Caco-2 (cell line): ENCODE results near the gene LIN28B. TPM values are rescaled to one million over a fixed set of nuclear protein-coding genes. Genes with fewer than 3 reads are reported as not detected.
"Not testable (repeated sequence)": the region's sequence is repeated elsewhere in the genome, so short reads cannot be mapped to it uniquely, and the experiment has no call there.

ENCODE experiments used
- BruUV-seq: library from RNA; stranded (reverse); fragments of 400-500 nt; replicated peaks from 2 replicates; lab custom pipeline; 2021; lab: Mats Ljungman, UMichigan
- CTCF ChIA-PET: fragments of 300-600 bp; sonication (Branson Sonifier 250); formaldehyde crosslinking; loops from one replicate; lab custom pipeline; 2022; ENCODE audit warnings: antibody characterized with exemption; lab: Charles Lee
- POLR2A ChIA-PET: fragments of 300-600 bp; sonication (Branson Sonifier 250); formaldehyde crosslinking; loops from one replicate; lab custom pipeline; 2022; ENCODE audit warnings: antibody characterized with exemption; lab: Charles Lee
- DNase-seq, 2 experiments: peaks; one replicate each; pipeline versions ENCODE4 v3.0.0 to v3.0.0-alpha.2; 2020 to 2022
- H3K27me3 ChIP-seq: replicated peaks from 2 replicates; pipeline ENCODE4 v1.6.0; 2011; ENCODE audit warnings: low read length; ENCODE audit not compliant: control insufficient read depth, insufficient read depth
- H3K36me3 ChIP-seq: 2 replicates; pipeline ENCODE4 v1.5.1; 2011; ENCODE audit warnings: low read length; ENCODE audit not compliant: control insufficient read depth, insufficient read depth
- H3K4me1 ChIP-seq: fragments of 250-450 bp; sonication (Bioruptor Pico); 2 replicates; pipeline ENCODE4 v1.5.1; 2020; ENCODE audit warnings: mild to moderate bottlenecking
- H3K4me3 ChIP-seq: 2 replicates; pipeline ENCODE4 v1.5.1; 2011; ENCODE audit warnings: low read depth, mild to moderate bottlenecking, control low read depth, low read length
- H3K9me3 ChIP-seq: fragments of 250-450 bp; sonication (Bioruptor Pico); 2 replicates; pipeline ENCODE4 v1.5.1; 2020; ENCODE audit warnings: mild to moderate bottlenecking, moderate library complexity
- H3K27ac Mint-ChIP-seq: one replicate; pipeline ENCODE4 v1.8.0; 2022; ENCODE audit warnings: mixed read lengths; ENCODE audit not compliant: unreplicated experiment
- H3K27me3 Mint-ChIP-seq: one replicate; pipeline ENCODE4 v1.8.0; 2022; ENCODE audit warnings: mixed read lengths; ENCODE audit not compliant: insufficient read depth, unreplicated experiment
- H3K36me3 Mint-ChIP-seq: one replicate; pipeline ENCODE4 v1.8.0; 2022; ENCODE audit warnings: mild to moderate bottlenecking, mixed read lengths; ENCODE audit not compliant: insufficient read depth, unreplicated experiment
- H3K4me1 Mint-ChIP-seq: one replicate; pipeline ENCODE4 v1.8.0; 2022; ENCODE audit warnings: low read depth, mixed read lengths; ENCODE audit not compliant: unreplicated experiment
- H3K4me3 Mint-ChIP-seq: one replicate; pipeline ENCODE4 v1.8.0; 2022; ENCODE audit warnings: mild to moderate bottlenecking, moderate library complexity, mixed read lengths; ENCODE audit not compliant: unreplicated experiment
- H3K9me3 Mint-ChIP-seq: one replicate; pipeline ENCODE4 v1.8.0; 2022; ENCODE audit warnings: mixed read lengths; ENCODE audit not compliant: unreplicated experiment
- intact Hi-C: fragments of 100-400 bp; cut with micrococcal nuclease; formaldehyde crosslinking; loops from one replicate; pipeline ENCODE4 v1.10.0; 2022; ENCODE audit not compliant: unreplicated experiment
- total RNA-seq: library from RNA; stranded (reverse); gene quantifications from 2 replicates; pipeline ENCODE4 v1.2.3, GENCODE V29; 2022
- TF ChIP-seq, protein P1 (sequence below), 2 experiments: fragments of 200-600 bp in 1 of 2; IDR thresholded peaks; 1 replicate in 1 of 2; 2 replicates in 1 of 2; pipeline versions ENCODE4 v1.5.1 to v1.8.0; 2011 to 2022; ENCODE audit warnings: antibody characterized with exemption in 1 of 2, control low read depth in 1 of 2, inconsistent platforms in 1 of 2, low read depth in 1 of 2, low read length in 1 of 2, mild to moderate bottlenecking in 1 of 2, moderate library complexity in 1 of 2; ENCODE audit not compliant: insufficient read depth in 1 of 2, severe bottlenecking in 1 of 2, unreplicated experiment in 1 of 2

The LIN28B gene
- total RNA-seq, 1 experiment from 2014 or later = 6.6 TPM

DNA sequence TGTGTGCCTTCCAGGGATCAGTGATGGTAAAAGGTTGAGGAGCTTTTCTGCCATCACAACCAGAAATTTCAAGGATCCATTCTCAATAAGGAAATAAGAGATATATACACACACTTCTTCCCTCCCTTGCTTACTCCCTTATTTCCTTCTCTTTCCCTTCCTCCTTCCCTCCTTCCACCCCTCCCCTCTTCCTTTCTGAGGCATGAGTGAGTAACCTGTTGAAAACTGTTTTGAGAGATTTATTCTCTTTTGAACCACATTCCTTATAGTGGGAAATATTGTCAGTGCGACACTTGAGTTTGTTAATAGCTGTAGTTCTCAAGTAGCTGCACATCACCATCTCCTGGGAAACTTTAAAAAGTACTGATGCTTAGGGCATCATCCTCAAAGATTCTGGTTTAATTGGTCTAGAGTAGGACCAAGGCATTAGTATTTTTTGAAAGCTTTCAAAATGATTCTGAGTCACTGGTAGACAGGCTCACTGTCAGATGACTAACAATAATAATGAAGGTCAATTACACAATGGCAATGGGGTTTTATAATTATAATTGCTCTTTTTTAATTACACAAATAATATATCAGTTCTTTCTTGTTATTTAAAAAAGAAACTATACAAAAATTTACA lies 113.0 kb downstream of the LIN28B start:
- BruUV-seq = no TSS peak
- DNase-seq = no peak
- no peak overlapping the region for H3K4me3 Mint-ChIP-seq
- no peaks in the 10 kb centered on the region for H3K9me3 ChIP-seq
- intact Hi-C loops = no loop called here
- H3K9me3 Mint-ChIP-seq = no peaks in the 10 kb centered on the region
- no peaks in the 10 kb centered on the region for H3K36me3 Mint-ChIP-seq
- CTCF ChIA-PET = interaction anchor here (0.6 to 1.0 kb wide), 3 partner anchors 8 to 31 kb away, joined by 3 to 7 read pairs (median 6); no protein-coding TSS in a partner anchor
- peak overlapping the region; percentile 51 for H3K27ac Mint-ChIP-seq
- TF ChIP-seq, protein P1, sequence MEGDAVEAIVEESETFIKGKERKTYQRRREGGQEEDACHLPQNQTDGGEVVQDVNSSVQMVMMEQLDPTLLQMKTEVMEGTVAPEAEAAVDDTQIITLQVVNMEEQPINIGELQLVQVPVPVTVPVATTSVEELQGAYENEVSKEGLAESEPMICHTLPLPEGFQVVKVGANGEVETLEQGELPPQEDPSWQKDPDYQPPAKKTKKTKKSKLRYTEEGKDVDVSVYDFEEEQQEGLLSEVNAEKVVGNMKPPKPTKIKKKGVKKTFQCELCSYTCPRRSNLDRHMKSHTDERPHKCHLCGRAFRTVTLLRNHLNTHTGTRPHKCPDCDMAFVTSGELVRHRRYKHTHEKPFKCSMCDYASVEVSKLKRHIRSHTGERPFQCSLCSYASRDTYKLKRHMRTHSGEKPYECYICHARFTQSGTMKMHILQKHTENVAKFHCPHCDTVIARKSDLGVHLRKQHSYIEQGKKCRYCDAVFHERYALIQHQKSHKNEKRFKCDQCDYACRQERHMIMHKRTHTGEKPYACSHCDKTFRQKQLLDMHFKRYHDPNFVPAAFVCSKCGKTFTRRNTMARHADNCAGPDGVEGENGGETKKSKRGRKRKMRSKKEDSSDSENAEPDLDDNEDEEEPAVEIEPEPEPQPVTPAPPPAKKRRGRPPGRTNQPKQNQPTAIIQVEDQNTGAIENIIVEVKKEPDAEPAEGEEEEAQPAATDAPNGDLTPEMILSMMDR (IDR thresholded peaks at IDR 0.05; ENCODE audit: insufficient read depth in 1 of 2, low read depth in 1 of 2, low read length in 1 of 2, severe bottlenecking in 1 of 2, unreplicated experiment in 1 of 2) = no peak
- POLR2A ChIA-PET = interaction anchor here (0.6 kb wide), 1 partner anchor 280 kb away, joined by 5 read pairs; no protein-coding TSS in a partner anchor
- peaks cover 36% of the 10 kb centered on the region for H3K4me1 ChIP-seq
- no peaks in the 10 kb centered on the region for H3K36me3 ChIP-seq
- peaks cover 39% of the 10 kb centered on the region for H3K4me1 Mint-ChIP-seq
- H3K4me3 ChIP-seq = no peak overlapping the region
- H3K27me3 ChIP-seq = no peaks in the 10 kb centered on the region
- H3K27me3 Mint-ChIP-seq = no peaks in the 10 kb centered on the region

DNA sequence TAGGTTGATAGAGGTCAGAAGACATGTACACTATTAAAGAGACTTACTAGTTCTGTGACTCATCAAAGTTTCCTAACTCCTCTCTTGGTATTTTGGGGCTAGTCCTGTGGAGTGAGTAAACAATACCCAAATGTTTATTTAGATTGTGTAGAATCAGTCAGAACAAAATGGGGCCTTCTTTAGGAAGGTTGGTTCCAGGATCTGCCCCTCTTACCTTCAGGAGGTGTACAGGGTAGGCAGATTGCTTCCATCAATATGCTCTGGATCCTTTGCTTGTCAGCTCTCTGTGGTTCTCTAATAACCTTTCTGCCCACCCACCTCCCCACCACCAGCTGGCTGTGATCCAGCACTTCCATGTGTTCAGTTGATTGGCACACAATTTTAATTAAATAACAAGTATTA lies 115.9 kb downstream of the LIN28B start:
- H3K36me3 Mint-ChIP-seq = no peaks in the 10 kb centered on the region
- CTCF ChIA-PET = no interaction called here
- H3K4me3 ChIP-seq = no peak overlapping the region
- H3K9me3 Mint-ChIP-seq = no peaks in the 10 kb centered on the region
- no TSS peak for BruUV-seq
- no peak overlapping the region for H3K27ac Mint-ChIP-seq
- no peak overlapping the region for H3K4me3 Mint-ChIP-seq
- H3K27me3 Mint-ChIP-seq = no peaks in the 10 kb centered on the region
- TF ChIP-seq, protein P1 (IDR thresholded peaks at IDR 0.05; ENCODE audit: insufficient read depth in 1 of 2, low read depth in 1 of 2, low read length in 1 of 2, severe bottlenecking in 1 of 2, unreplicated experiment in 1 of 2) = no peak
- H3K4me1 Mint-ChIP-seq = peaks cover 15% of the 10 kb centered on the region
- H3K4me1 ChIP-seq = peaks cover 14% of the 10 kb centered on the region
- no peaks in the 10 kb centered on the region for H3K9me3 ChIP-seq
- no peak for DNase-seq
- intact Hi-C loops = no loop called here
- POLR2A ChIA-PET = no interaction called here
- H3K36me3 ChIP-seq = no peaks in the 10 kb centered on the region
- no peaks in the 10 kb centered on the region for H3K27me3 ChIP-seq

DNA sequence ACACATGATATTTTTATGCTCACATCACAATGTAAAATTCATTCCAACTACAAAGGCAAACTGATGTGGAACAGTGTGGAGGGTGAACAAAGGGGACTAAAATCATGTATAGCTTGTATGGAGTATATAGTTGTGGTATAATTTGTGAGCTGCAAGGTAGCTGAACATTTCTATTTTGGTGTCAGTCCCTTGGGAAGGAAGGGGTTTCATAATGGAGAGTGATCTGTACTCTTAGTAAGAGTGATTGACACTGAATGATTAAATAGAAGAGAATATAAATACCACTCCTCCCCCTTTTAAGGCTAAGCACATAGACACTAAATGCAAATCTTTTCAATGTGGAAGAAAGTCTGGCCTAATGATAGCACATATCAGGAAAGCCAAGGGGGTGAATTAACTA lies 118.3 kb downstream of the LIN28B start:
- ChIA-PET POLR2A (no interaction called here), CTCF (no interaction called here)
- no peak overlapping the region for H3K4me3 ChIP-seq
- Mint-ChIP-seq H3K9me3 (no peaks in the 10 kb centered on the region), H3K4me1 (peaks cover 7% of the 10 kb centered on the region), H3K4me3 (no peak overlapping the region), H3K27ac (no peak overlapping the region), H3K36me3 (no peaks in the 10 kb centered on the region), H3K27me3 (no peaks in the 10 kb centered on the region)
- no peaks in the 10 kb centered on the region for H3K27me3 ChIP-seq
- H3K4me1 ChIP-seq = 0 out of 2 replicates have a peak, but pooled peaks cover 5% of the 10 kb centered on the region
- intact Hi-C loops = loop anchor here (5.0 kb wide), 1 partner anchor 393 kb away; no protein-coding TSS in a partner anchor
- H3K9me3 ChIP-seq = no peaks in the 10 kb centered on the region
- no TSS peak for BruUV-seq
- no peak for DNase-seq
- no peaks in the 10 kb centered on the region for H3K36me3 ChIP-seq
- TF ChIP-seq, protein P1 (IDR thresholded peaks at IDR 0.05; ENCODE audit: insufficient read depth in 1 of 2, low read depth in 1 of 2, low read length in 1 of 2, severe bottlenecking in 1 of 2, unreplicated experiment in 1 of 2) = no peak

DNA sequence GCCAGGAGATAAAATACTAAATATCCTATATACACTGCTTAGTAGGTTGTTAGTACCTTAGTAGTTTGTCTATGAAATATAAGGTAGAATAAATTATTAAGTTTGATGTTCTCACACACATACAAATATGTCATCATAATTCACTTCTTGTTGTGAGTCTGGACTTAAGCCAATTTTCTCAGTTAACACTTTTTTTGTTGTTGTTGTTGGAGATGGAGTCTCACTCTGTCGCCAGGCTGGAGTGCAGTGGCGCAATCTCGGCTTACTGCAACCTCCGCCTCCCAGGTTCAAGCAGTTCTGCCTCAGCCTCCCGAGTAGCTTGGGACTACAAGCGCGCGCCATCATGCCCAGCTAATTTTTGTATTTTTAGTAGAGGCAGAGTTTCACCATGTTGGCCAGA lies 119.5 kb downstream of the LIN28B start:
- H3K9me3 Mint-ChIP-seq, H3K4me1 Mint-ChIP-seq, H3K27me3 Mint-ChIP-seq, H3K4me3 ChIP-seq, H3K4me3 Mint-ChIP-seq, H3K27me3 ChIP-seq, DNase-seq, BruUV-seq, H3K27ac Mint-ChIP-seq, H3K9me3 ChIP-seq, H3K4me1 ChIP-seq, H3K36me3 ChIP-seq, H3K36me3 Mint-ChIP-seq, POLR2A ChIA-PET: not testable (repeated sequence)
- intact Hi-C loops = loop anchor here (5.0 kb wide), 1 partner anchor 394 kb away; no protein-coding TSS in a partner anchor
- CTCF ChIA-PET = interaction anchor here (1.3 kb wide), 1 partner anchor 80 kb away, joined by 13 read pairs; no protein-coding TSS in a partner anchor
